Thoracic aorta (tissue), 2 donors: Measurements from ENCODE around the gene ZNF143. TPM values are rescaled to one million over a fixed set of nuclear protein-coding genes. Genes with fewer than 3 reads are reported as not detected.
A peak's percentile ranks its signal among the peaks of the same experiment; 100 is the strongest.
"Not testable (repeated sequence)": the region's sequence is repeated elsewhere in the genome, so short reads cannot be mapped to it uniquely, and the experiment has no call there.

Source experiments
- ATAC-seq: fragments of 150-250 bp; one replicate; pipeline ENCODE4 v1.8.0; 2017; ENCODE audit warnings: low read depth; ENCODE audit not compliant: insufficient number of reproducible peaks, low FRiP score
- DNase-seq: peaks from one replicate; pipeline ENCODE4 v3.0.0-alpha.2; 2020; ENCODE audit warnings: low spot score
- H3K27ac ChIP-seq, 2 donors: fragments of 200-600 bp; sonication (generic); 1 replicate in 1 of 2; 2 replicates in 1 of 2; pipeline ENCODE4 v1.5.1; 2016; ENCODE audit warnings: mild to moderate bottlenecking in 2 of 2, moderate library complexity in 2 of 2
- H3K27me3 ChIP-seq: fragments of 200-600 bp; sonication (generic); replicated peaks from 2 replicates; pipeline ENCODE4 v1.6.0; 2016; ENCODE audit warnings: mild to moderate bottlenecking; ENCODE audit not compliant: insufficient read depth
- H3K36me3 ChIP-seq: fragments of 200-600 bp; sonication (generic); one replicate; pipeline ENCODE4 v1.5.1; 2016
- H3K4me1 ChIP-seq, 2 donors: fragments of 200-600 bp; sonication (generic); 1 replicate in 1 of 2; 2 replicates in 1 of 2; pipeline versions ENCODE4 v1.5.1 to v1.6.0; 2016; ENCODE audit warnings: low read depth in 2 of 2, mild to moderate bottlenecking in 1 of 2; ENCODE audit not compliant: control insufficient read depth in 1 of 2
- H3K4me3 ChIP-seq: fragments of 200-600 bp; sonication (generic); 2 replicates; pipeline ENCODE4 v1.5.1; 2016; ENCODE audit warnings: mild to moderate bottlenecking
- H3K9me3 ChIP-seq: fragments of 200-600 bp; sonication (generic); 2 replicates; pipeline ENCODE4 v1.5.1; 2016
- total RNA-seq, 2 donors: library from RNA; depleted of rRNA; stranded (reverse); fragments of >200 nt; gene quantifications; one replicate each; pipeline versions ENCODE4 v1.1.0 to v1.2.3, GENCODE V29; 2016
- TF ChIP-seq, protein P1 (sequence below): fragments of 200-600 bp; sonication (generic); IDR thresholded peaks from one replicate; pipeline ENCODE4 v1.5.1; 2019; ENCODE audit warnings: antibody characterized with exemption

ZNF143 gene
- total RNA-seq, 2 donors from 2014 or later = 45.1 to 80.6 TPM

GRCh38 chr11:9506489-9507276 is 45.9 kb downstream of the ZNF143 start:
- H3K27ac ChIP-seq = no peak overlapping the region

DNA sequence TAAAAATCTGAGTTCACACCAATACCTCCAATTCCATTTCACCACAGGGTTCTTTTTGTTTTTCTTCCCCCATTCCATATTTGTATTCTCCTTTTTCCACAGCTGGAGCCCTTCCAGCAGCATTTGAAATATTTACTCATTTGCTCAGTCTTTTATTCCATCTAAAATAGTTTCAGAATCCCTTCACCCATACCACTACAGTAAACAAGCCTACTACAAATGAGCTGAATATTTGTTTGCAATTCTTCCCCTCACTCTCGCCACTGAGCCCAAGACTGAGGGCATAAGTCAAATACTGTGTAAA is 46.4 kb downstream of the ZNF143 start:
- TF ChIP-seq, protein P1, sequence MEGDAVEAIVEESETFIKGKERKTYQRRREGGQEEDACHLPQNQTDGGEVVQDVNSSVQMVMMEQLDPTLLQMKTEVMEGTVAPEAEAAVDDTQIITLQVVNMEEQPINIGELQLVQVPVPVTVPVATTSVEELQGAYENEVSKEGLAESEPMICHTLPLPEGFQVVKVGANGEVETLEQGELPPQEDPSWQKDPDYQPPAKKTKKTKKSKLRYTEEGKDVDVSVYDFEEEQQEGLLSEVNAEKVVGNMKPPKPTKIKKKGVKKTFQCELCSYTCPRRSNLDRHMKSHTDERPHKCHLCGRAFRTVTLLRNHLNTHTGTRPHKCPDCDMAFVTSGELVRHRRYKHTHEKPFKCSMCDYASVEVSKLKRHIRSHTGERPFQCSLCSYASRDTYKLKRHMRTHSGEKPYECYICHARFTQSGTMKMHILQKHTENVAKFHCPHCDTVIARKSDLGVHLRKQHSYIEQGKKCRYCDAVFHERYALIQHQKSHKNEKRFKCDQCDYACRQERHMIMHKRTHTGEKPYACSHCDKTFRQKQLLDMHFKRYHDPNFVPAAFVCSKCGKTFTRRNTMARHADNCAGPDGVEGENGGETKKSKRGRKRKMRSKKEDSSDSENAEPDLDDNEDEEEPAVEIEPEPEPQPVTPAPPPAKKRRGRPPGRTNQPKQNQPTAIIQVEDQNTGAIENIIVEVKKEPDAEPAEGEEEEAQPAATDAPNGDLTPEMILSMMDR = no peak
- Histone ChIP-seq H3K9me3 (no peaks in the 10 kb centered on the region), H3K36me3 (peaks cover 13% of the 10 kb centered on the region), H3K27ac (no peak overlapping the region), H3K4me1 (peaks cover 0 to 7% of the 10 kb centered on the region in 2 donors), H3K4me3 (no peak overlapping the region), H3K27me3 (no peaks in the 10 kb centered on the region)
- ATAC-seq (no peak), DNase-seq (no peak)

More at GRCh38 chr11:9506489-9507276, 45.9 kb downstream of the ZNF143 start:
- no peaks in the 10 kb centered on the region for H3K9me3 ChIP-seq
- no peak overlapping the region for H3K4me3 ChIP-seq
- DNase-seq = peak; percentile 26
- H3K4me1 ChIP-seq = peaks cover 0 to 7% of the 10 kb centered on the region in 2 donors
- TF ChIP-seq, protein P1 = peak; percentile 92
- no peaks in the 10 kb centered on the region for H3K27me3 ChIP-seq
- peak; percentile 77 for ATAC-seq
- H3K36me3 ChIP-seq = peaks cover 10% of the 10 kb centered on the region

- DNase-seq (no peak), ATAC-seq (no peak)
- Histone ChIP-seq H3K36me3 (peaks cover 19% of the 10 kb centered on the region), H3K27me3 (no peaks in the 10 kb centered on the region), H3K27ac (no peak overlapping the region), H3K4me3 (no peak overlapping the region), H3K4me1 (peaks cover 0 to 7% of the 10 kb centered on the region in 2 donors), H3K9me3 (no peaks in the 10 kb centered on the region)
- TF ChIP-seq, protein P1 = no peak
Measured at GRCh38 chr11:9509041-9509440, 48.2 kb downstream of the ZNF143 start.

GRCh38 chr11:9512370-9513019 is 51.7 kb downstream of the ZNF143 start:
- TF ChIP-seq, protein P1 = no peak
- Histone ChIP-seq H3K4me1 (no peaks in the 10 kb centered on the region), H3K4me3 (no peak overlapping the region), H3K27ac (no peak overlapping the region), H3K36me3 (peaks cover 30% of the 10 kb centered on the region), H3K27me3 (no peaks in the 10 kb centered on the region), H3K9me3 (no peaks in the 10 kb centered on the region)
- DNase-seq (no peak), ATAC-seq (no peak)

- H3K27me3 ChIP-seq, ATAC-seq, DNase-seq, H3K27ac ChIP-seq, H3K9me3 ChIP-seq, H3K4me3 ChIP-seq: not testable (repeated sequence)
- Histone ChIP-seq H3K36me3 (peaks cover 25% of the 10 kb centered on the region), H3K4me1 (peaks cover 0 to 13% of the 10 kb centered on the region in 2 donors)
Measured at GRCh38 chr11:9514576-9514975, 53.8 kb downstream of the ZNF143 start.
